HTERT RPE-1 (cell line): Measurements from ENCODE around the gene BCR.

ENCODE experiments used
- in situ Hi-C: fragments of 300-500 bp; cut with MboI; formaldehyde crosslinking; loops from 4 replicates; pipeline ENCODE4 v1.14.3; 2020; ENCODE audit warnings: low sequenced_read_pairs

BCR gene

DNA sequence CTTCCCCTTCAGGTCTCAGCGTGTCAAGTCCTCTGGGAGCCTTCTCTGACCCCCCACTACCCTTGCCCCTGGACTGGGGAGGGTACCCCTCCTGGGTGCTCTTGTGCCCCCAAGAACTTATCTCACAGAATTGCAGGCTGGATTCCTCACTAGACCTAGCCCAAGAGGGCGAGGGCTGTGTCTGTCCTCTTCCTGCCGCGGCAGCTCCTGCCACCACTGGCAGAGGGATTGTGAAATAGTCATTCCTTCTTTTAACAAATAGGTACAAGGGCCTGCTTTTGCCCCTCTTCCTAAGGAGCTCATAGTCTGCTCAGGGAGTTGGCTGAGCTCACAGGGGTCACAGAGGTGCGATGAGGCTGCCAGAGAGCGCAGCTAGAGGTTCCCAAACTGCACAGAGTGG lies 29.5 kb upstream of the BCR start:
- in situ Hi-C loops, result no loop called here

DNA sequence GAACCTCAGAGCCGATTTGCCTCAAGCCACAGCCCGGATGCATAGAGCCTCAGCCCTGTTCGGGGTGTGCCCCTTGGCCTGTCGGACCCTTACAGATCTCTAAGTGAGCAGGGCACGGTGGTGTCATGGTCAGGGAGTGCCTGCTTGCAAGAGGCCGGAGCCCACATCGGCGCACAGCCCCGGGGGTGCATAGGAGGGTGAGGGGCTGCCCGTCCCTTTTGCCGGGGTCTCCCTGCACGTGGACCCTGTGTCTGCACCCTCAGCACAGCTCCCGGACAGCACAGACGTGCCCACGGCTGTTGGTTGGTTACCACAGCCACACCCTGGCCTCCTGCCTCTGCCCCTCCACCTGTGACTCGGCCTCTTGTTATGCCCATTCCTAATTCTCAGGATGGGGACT lies 28.5 kb upstream of the BCR start:
- in situ Hi-C loops, result no loop called here

DNA sequence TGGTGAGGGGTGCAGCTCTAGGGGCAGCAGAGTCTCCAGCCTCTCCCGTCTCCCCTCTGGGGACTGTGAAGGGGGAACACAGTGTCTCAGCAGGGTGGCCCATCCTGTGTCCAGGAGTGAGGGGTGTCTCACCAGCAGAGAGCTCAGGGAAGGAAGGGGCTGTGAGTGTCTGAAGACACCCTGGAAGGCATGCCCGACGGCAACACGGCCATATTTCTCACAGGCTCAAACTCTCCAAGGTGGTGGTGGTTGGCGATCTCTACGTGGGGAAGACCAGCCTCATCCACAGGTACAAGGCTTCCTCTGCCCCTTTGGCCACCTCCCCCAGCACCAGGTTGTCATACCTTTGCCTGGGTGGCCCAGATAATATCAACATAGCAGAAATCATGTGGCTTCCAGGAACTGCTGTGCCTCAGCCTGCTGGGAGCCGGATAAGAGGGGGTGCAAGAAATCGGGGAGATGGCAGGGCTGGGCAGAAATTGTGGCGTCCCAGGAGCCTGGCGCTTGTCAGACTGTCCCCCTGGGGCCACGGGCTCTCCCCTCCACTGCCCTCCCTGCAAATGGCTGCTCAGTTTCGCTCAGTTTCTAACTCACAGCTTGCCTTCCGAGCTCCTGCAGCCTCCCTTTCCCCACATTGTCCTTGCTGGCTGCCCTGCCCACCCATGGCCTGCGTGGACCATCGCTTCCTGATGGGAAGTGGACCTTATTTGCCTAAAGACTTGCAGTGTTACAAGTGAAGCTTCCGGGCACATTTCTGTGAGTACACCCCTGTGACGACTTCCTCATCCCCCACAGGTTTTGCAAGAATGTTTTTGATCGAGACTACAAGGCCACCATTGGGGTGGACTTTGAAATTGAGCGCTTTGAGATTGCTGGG lies 27.8 kb upstream of the BCR start:
- in situ Hi-C loops, result no loop called here

DNA sequence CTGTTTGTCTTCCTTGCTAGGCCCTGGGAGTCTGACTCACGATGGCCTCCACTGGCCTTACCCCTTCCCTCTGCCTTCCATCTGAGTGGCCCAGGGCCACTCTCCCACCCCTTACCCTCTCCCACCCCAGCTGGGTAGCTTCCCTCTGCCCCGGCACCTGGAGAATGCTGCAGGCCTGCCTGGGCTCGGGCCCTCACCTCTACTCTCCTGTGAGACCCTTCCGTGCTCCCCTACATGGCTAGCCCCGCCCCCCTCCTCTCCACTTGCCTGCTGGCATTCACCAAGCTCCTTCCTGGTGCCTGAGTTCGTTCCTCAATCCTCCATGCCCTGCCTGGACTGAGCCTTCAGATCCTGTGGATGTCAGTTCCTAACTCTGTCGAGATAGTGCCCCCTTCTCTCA lies 26.3 kb upstream of the BCR start:
- in situ Hi-C loops, result no loop called here

DNA sequence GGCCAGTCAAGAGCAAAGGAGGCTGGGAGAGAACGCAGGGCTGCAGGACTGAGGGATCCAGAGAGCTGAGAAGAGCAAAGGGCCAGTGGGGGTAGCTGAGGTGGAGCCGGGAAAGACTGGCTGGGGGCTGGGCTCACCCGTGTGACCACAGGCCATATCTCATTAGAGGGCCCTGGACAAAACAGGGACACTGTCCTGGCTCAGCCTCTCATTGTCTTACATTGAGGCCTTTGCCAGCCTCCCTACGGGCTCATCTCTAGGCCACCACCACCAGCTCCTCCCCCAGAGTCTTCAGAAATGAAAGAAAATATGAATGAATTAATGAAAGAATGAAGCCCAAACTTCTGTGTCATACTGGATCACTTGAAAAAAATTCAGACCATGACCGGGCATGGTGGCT lies 25.8 kb upstream of the BCR start:
- in situ Hi-C loops, result no loop called here

DNA sequence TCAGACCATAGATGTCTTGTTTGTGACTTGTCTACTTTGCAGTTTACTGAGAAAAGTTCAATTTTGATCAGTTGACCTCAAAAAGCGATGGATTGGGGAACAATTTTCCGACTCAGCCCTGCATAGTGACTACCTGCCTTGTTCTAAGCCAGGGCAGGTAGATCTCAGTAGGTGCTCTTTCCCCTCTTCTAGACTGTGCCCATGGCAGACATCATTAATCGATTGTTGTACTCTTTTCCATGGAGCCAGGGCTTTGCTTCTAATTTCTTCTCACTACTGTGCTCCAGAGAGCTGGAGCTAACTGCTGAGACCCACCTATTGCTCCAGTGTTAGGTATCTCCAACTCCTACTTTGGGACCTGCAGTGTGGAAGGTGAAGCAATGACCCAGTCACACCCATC lies 25.2 kb upstream of the BCR start:
- in situ Hi-C loops, result no loop called here

DNA sequence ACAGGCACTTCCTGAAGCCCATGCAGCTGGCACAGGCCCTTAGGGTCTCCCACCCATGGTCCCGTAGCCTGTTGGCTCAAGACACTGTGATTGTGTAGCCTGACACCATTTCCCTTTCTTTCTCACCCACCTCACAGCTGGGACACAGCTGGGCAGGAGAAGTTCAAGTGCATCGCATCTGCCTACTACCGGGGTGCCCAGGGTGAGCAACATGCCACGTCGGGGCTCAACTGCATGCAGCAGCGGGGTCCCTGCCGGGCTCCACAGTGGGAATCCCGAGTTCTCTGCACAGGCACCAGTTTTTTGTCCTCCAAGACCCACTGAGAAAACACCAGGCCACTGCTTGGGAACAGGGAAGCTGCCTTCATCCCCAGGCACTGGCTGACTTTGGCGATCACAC lies 24.5 kb upstream of the BCR start:
- in situ Hi-C loops, result no loop called here

DNA sequence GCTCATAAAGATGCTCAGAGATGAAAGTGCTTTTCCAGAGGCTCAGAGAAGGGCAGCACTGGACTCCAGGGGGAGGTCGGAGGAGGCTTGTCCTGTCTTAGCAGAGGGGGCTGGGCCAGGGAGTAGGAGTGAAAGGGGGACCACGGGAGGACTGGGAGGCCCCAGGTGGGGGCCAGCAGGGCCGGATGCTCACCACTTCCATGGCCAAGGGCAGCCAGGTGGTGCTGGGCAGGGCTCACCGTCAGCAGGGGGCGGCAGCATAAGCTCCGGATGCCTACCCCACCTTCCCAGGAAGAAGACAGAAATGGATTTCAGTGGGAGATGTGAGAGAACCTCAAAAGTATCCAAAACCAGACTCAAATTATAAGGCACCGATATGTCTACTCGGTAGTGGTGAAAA lies 24.0 kb upstream of the BCR start:
- in situ Hi-C loops, result no loop called here

DNA sequence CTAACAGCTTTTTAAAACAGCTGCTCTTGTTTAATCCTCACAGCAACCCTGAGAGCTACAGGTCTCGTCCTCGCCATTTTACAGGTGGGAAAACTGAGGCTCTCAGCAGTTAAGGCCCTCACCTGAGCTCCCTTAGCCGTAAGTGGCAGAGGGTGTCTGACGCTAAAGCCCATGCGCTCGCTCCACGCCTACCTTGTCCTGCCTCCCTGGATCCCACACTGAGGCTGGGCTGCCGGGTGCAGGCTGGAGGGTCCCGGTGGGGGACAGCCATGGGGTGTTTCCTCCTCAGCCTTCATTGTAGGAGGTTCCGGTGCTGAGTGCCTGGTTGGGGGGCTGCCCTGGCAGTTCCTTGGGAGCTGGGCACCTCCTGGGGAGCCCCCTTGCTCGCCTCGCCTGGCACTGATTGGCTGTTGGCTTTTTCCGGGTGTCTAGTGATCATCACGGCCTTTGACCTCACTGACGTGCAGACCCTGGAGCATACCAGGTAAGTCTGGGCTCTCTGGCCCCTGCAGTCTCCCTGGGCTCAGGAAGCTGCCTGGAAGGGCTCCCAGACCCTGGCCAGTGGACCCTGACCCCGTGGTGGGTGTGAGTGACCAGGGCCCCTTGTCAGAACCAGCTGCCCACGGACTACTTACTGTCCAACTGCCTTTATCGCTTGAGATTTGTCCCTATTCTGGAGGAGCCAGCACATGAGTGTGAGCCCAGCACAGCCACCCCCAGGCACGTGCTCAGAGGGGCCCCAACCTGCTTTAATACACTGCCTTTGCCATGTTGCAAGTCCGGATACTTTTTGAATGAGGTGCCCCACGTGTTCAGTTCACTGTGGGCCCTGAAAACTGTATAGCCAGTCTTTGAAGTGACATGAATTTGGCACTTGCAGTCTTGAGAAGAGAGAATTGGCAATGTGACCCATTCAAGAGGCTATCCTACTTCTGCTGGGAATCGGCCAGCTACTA lies 22.5 kb upstream of the BCR start:
- in situ Hi-C loops, result no loop called here

DNA sequence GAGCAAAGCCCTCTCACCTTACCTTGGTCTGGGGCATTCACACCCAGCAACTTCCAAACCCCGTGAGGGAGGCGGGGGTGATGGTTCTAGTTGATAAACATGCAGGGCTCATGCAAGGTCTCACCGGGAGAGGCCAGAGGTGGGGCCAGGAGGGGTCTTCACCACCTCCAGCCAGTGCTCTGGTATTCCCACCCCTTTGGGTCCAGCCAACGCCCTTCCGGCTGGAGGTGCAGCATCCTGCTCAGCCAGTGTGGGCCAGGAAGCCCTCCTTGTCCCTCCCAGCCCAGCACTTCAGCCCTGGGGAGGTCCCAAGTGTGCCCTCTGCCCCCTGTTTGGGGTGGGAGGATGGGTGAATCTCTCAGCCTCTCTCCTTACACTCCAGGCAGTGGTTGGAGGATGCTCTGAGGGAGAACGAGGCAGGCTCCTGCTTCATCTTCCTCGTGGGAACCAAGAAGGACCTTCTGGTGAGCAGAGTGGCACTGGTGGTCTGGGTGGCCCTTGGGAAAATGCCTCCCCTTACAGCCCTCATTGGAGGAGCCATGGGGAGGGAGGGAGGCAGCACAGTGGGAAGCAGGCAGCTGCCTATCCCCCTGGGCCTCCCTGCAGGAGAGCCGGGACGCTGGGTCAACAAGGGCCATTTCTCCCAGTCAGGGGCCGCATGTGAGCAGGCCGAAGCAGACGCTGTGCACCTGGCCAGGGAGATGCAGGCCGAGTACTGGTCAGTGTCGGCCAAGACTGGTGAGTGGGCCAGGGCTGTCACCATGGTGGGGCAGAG lies 21.6 kb upstream of the BCR start:
- in situ Hi-C loops, result no loop called here

DNA sequence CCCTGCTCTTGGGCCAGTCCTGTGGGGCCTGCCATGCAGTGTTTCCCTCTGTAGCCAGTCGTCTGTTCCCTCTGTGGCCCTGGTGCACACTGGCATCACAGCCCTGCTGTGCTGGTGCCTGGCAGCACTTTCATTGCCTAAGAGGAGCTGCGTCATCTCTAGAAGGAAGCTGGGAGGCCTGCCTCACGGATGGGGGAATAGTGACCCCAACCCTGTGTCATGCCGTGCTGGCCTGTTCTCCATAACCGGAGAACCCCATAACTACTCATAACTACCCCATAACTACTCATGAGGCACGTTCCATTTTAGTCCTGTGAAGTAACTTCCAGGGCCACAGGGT lies 21.0 kb upstream of the BCR start:
- in situ Hi-C loops, result no loop called here

DNA sequence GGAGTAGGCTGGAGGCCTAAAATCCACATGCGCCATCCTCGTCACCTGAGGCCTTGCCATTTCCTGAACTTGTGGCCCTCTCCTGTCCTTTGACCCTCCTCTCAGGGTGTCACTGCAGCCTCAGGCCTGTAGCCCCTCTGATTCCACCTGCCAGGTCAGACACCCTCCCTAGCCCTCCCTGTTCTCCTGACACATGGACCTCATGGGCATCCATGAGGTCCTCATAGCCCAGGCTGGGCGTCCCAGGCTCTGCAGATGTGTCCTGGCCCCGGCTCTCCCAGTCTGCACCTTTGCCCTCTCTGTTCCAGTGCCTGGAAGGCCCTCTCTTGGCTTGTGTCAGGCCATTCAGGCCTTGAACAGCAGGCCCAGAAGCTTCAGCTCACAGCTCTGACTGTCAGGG lies 19.3 kb upstream of the BCR start:
- in situ Hi-C loops, result no loop called here

DNA sequence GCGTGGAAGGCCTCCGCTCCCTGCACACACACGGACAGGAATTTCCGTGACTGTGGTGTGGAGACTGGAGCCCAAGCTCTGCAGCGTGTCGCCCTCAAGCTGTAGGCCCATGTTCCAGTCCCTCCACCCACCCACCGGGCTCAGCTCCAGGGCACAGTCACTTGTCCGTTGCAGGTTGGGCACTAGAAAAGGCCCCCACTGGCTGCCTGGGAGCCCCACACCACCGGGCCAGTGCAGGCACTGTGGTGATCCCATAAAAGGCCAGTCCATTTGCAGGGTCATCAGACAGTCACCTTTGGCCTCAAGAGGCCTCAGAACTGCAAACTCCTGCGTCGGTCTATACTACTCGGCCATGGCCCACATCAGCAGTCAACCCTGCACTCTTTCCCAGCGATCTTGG lies 18.7 kb upstream of the BCR start:
- in situ Hi-C loops, result no loop called here

DNA sequence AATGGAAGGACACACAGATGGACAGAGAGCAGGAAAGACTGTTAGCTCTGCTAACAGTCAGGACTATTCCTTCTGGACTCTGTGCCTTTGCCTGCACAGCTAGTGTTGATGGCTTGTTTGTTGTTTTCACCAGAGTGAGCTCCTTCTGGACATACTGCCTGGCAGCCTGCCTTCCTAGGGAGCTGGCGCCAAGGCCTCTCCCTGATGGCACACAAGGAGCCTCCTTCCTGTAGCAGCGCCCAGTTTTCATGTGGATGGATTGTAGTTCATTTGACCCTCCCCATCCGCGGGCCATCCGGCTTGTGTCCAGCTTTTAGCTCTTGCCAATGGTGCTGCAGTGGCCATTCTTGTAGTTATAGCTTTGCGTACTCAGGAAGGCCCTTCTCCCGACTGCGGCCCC lies 16.6 kb upstream of the BCR start:
- in situ Hi-C loops, result no loop called here

DNA sequence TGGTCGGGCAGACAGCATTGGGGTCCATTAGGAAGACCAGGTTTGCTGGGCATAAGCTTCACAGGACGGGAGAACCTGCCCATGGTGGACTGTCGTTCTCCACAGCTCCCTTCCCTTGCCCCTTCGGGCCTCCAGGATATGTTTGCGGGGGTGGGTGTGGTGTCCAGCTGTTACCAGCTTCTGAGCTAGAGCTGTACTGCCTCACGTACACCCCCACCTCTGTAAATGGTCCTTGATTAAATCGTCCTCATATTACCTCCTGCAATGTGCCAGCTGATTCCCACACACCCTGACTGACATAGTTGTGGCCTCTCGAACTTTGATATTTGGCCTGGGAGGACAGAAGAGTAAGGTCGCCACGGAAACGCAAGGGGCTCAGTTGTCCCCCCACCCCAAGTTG lies 16.2 kb upstream of the BCR start:
- in situ Hi-C loops, result no loop called here

DNA sequence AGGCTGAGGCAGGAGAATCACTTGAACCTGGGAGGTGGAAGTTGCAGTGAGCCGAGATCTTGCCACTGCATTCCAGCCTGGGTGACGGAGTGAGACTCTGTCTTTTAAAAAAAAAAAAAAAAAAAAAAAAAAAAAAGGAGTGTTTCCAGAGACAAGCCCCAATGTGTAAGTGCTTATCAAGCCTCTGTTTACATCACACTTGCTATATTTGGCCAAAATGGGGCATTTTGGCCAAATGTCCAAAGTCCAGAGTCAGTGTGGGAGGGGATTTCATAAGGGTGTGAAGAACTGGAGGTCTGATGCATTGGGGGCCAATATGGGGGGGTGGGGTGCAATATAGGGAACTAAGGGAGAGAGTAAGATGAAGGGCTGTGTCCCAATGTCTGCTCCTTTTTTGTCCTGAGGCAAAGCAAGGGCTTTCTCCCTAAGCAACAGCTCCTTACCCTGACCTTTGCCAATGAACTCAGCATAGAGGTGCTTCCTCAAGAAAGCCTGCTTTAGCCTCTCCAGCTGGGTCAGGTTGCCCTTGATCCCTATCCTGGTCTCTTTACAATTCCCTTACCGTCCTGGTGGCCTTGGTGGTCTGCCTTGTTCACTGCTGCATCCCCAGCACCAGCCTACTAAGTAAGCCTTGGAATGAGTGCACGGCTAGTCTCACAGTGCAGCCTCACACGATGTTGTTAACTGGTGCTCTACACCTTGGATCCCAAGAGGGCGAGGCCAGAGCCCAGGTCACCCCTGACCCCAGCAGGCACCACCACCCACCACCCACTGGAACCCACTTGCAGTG lies 14.1 kb upstream of the BCR start:
- in situ Hi-C loops, result no loop called here

DNA sequence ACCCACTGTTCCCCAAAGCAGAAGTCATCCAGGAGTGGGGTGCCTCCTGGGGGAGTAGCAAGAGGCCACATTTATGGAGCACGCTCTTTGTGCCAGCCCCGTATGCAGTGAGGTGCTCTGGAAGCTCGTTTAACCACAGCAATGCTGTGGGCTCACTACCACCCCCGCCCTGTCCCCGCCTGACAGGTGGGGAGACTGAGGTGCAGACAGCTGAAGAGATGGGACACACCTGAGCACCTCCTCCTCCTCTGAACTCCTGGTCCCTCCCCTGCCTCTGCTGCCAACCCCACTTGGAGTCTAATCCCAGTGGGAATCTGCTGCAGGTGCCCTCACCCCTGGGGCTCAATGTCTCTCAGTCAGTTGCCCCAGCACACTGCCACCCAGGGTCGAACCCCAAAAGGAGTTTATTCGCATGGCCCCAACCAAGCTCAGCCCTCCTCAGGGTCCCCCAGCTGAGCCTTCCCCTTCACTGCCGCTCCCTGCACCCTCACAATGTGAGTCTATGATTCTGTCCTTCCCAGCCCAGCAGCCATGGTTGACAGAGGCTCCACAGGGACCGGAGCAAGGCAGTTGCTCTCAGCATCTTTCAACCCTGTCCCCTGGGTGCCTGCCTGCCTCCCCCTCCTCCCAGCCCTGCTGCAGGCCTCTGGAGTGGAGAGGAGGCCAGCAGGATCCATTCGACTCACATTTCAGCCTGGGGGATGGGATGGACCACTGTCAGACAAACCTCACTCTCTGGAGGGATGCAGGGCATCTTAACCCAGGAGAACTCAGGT lies 13.3 kb upstream of the BCR start:
- in situ Hi-C loops, result no loop called here

DNA sequence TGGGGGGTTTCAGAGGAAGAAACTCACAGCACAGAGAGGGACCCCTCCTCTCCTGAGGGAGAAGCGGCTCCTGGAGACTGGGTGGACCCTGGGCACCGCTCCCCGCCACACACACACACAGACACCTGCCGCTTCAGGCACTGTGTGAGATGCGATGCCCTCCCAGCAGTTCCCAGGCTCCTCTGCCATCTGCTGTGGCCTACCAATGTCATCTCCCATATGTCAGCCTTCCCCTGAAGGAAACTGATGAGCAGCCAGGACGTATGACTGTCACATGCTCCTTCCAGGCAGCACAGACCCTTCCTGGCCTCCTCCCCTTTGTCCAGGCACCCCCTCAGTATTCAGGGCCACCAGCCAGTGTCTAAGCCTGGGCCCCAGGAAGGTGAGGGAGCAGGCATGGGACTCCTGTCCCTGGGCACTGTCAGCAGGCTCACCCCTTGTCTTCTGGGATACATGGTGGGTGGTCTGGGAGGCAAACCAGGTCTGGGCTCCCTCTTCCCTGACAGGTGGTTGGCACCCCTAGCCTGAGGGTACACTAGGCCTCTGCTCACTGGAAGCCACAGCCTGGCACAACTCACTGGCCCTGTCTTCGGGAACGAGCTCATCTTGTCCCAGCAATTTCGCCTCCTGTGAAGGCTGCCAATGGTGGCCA lies 11.8 kb upstream of the BCR start:
- in situ Hi-C loops, result no loop called here

DNA sequence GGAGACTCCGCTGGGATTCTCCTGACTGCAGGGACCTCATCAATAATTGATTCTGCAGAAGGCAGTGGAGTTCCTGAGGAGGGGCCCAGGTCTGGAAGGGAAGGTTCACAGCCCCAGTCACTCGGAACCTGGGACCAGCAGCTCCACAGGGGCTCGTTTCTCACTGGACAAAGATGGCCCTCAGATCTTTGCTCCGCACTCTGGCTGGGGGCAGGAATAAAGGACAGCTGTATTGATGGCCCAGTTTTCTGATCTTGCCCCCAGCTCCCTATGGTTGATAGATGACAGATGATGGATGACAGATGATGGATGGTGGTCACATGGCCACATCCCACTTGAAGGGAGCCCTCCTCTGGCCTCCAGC lies 11.3 kb upstream of the BCR start:
- in situ Hi-C loops, result no loop called here
